ENCODE data around the gene IGFBP7.

DNA sequence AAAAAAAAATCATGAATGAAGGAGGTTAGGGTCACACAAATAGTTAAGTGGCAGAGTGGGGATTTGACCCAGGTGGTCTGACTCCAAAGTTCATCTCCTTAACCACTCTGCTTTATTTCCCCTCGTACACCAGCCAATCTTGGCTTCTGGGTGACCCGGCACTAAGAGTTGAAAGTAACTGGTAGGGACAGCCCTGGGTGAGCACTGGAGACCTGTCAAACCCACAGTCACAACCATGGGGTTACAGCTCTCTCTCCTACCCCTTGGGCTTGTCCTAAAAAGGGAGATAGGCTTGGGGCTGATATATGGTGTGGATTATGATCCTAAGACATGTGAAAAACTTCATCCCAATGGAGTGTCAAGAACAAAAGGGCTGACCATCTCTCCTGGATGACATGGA, 12.5 kb downstream of the IGFBP7 start:
- TF ChIP-seq SIN3A (IDR thresholded peaks at IDR 0.05; ENCODE audit: borderline replicate concordance, insufficient read depth, low read length) (no peak), POLR2AphosphoS5 (IDR thresholded peaks at IDR 0.05; ENCODE audit: low read depth, low read length) (no peak), TAF1 (IDR thresholded peaks at IDR 0.05; ENCODE audit: borderline replicate concordance, insufficient read depth, low read length) (no peak)
- TF ChIP-seq, protein P1, sequence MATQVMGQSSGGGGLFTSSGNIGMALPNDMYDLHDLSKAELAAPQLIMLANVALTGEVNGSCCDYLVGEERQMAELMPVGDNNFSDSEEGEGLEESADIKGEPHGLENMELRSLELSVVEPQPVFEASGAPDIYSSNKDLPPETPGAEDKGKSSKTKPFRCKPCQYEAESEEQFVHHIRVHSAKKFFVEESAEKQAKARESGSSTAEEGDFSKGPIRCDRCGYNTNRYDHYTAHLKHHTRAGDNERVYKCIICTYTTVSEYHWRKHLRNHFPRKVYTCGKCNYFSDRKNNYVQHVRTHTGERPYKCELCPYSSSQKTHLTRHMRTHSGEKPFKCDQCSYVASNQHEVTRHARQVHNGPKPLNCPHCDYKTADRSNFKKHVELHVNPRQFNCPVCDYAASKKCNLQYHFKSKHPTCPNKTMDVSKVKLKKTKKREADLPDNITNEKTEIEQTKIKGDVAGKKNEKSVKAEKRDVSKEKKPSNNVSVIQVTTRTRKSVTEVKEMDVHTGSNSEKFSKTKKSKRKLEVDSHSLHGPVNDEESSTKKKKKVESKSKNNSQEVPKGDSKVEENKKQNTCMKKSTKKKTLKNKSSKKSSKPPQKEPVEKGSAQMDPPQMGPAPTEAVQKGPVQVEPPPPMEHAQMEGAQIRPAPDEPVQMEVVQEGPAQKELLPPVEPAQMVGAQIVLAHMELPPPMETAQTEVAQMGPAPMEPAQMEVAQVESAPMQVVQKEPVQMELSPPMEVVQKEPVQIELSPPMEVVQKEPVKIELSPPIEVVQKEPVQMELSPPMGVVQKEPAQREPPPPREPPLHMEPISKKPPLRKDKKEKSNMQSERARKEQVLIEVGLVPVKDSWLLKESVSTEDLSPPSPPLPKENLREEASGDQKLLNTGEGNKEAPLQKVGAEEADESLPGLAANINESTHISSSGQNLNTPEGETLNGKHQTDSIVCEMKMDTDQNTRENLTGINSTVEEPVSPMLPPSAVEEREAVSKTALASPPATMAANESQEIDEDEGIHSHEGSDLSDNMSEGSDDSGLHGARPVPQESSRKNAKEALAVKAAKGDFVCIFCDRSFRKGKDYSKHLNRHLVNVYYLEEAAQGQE (IDR thresholded peaks at IDR 0.05; ENCODE audit: insufficient read depth in 1 of 2, low read depth in 2 of 2, low read length in 2 of 2), result no peak
